Tibial nerve (tissue), 4 donors: ENCODE data around the gene RAB6B. TPM values are rescaled to one million over a fixed set of nuclear protein-coding genes. Genes with fewer than 3 reads are reported as not detected.
A peak's percentile ranks its signal among the peaks of the same experiment; 100 is the strongest.

ENCODE experiments used
- DNase-seq, 2 donors: peaks; one replicate each; pipeline ENCODE4 v3.0.0-alpha.2; 2019; ENCODE audit warnings: low spot score in 2 of 2
- H3K27ac ChIP-seq, 4 donors: fragments of 200-600 bp; sonication (generic) in 3 of 4; one replicate each; pipeline ENCODE4 v1.5.1; 2017 to 2019; ENCODE audit warnings: mild to moderate bottlenecking in 1 of 4
- H3K27me3 ChIP-seq, 2 donors: fragments of 200-600 bp; sonication (generic) in 1 of 2; one replicate each; pipeline versions ENCODE4 v1.5.1 to v1.6.0; 2017 to 2019
- H3K36me3 ChIP-seq, 3 donors: fragments of 200-600 bp; sonication (generic); one replicate each; pipeline ENCODE4 v1.5.1; 2018 to 2019
- H3K4me1 ChIP-seq, 4 donors: fragments of 200-600 bp; sonication (generic) in 3 of 4; one replicate each; pipeline ENCODE4 v1.5.1; 2017 to 2019
- H3K4me3 ChIP-seq, 4 donors: fragments of 200-600 bp; sonication (generic) in 3 of 4; one replicate each; pipeline ENCODE4 v1.5.1; 2017 to 2019; ENCODE audit warnings: mild to moderate bottlenecking in 1 of 4, moderate library complexity in 1 of 4
- H3K9me3 ChIP-seq, 4 donors: fragments of 200-600 bp; sonication (generic) in 3 of 4; one replicate each; pipeline ENCODE4 v1.5.1; 2017 to 2019
- CTCF ChIP-seq, 5 experiments: fragments of 200-600 bp in 3 of 5; fragments of 450-650 bp in 2 of 5; sonication (generic) in 3 of 5; IDR thresholded peaks; one replicate each; pipeline ENCODE4 v1.5.1; 2016 to 2019; ENCODE audit warnings: antibody characterized with exemption in 5 of 5, mild to moderate bottlenecking in 3 of 5, moderate library complexity in 2 of 5
- EP300 ChIP-seq, 2 donors: sonication (generic); formaldehyde crosslinking; IDR thresholded peaks; one replicate each; pipeline ENCODE4 v1.6.1; 2017; ENCODE audit warnings: antibody characterized with exemption in 2 of 2, mild to moderate bottlenecking in 1 of 2
- POLR2A ChIP-seq, 2 donors: fragments of 450-650 bp; IDR thresholded peaks; one replicate each; pipeline ENCODE4 v1.6.1; 2017; ENCODE audit warnings: antibody characterized with exemption in 2 of 2, mild to moderate bottlenecking in 2 of 2, moderate library complexity in 2 of 2
- WGBS, 2 donors: methylation state at CpG; one replicate each; pipeline ENCODE4 v1.1.5; 2018; 5-methylcytosine and 5-hydroxymethylcytosine counted together
- total RNA-seq, 4 donors: library from RNA; depleted of rRNA; stranded (reverse); fragments of >200 nt; gene quantifications; one replicate each; pipeline ENCODE4 v1.1.0, GENCODE V29; 2016

RAB6B gene
- total RNA-seq, 4 donors from 2014 or later: 1.4 to 3.6 (median 2.0) TPM

GRCh38 chr3:133926736-133927539, 31.3 kb upstream of the RAB6B start:
- H3K4me1 ChIP-seq: peaks cover 0 to 11% (median 0%) of the 10 kb centered on the region in 4 donors
- no peaks in the 10 kb centered on the region for H3K36me3 ChIP-seq
- no peaks in the 10 kb centered on the region for H3K9me3 ChIP-seq
- no peaks in the 10 kb centered on the region for H3K27me3 ChIP-seq
- H3K4me3 ChIP-seq: peak overlapping the region; percentile 25 to 61 (median 38)
- no peak overlapping the region for H3K27ac ChIP-seq
- no peak for DNase-seq
- WGBS, 2 donors: 18 to 22% methylated on average over 33 to 34 of the region's 34 CpGs
- TF ChIP-seq EP300 (IDR thresholded peaks at IDR 0.05): no peak
- no peak for TF ChIP-seq POLR2A (IDR thresholded peaks at IDR 0.05)
- TF ChIP-seq CTCF (IDR thresholded peaks at IDR 0.05): no peak

GRCh38 chr3:133925960-133926735, 30.5 kb upstream of the RAB6B start:
- no peak for TF ChIP-seq EP300 (IDR thresholded peaks at IDR 0.05)
- no peak for TF ChIP-seq CTCF (IDR thresholded peaks at IDR 0.05)
- no peak for TF ChIP-seq POLR2A (IDR thresholded peaks at IDR 0.05)
- 92 to 97% methylated on average over 8 to 10 of the region's 10 CpGs for WGBS, 2 donors
- peaks cover 0 to 11% (median 0%) of the 10 kb centered on the region in 4 donors for H3K4me1 ChIP-seq
- H3K4me3 ChIP-seq: no peak overlapping the region
- no peak overlapping the region for H3K27ac ChIP-seq
- H3K36me3 ChIP-seq: no peaks in the 10 kb centered on the region
- H3K27me3 ChIP-seq: no peaks in the 10 kb centered on the region
- no peak for DNase-seq
- no peaks in the 10 kb centered on the region for H3K9me3 ChIP-seq

- Histone ChIP-seq H3K4me3 (no peak overlapping the region), H3K4me1 (peaks cover 0 to 11% (median 0%) of the 10 kb centered on the region in 4 donors), H3K9me3 (no peaks in the 10 kb centered on the region), H3K27me3 (peaks cover 0 to 4% of the 10 kb centered on the region in 2 donors), H3K27ac (no peak overlapping the region), H3K36me3 (no peaks in the 10 kb centered on the region)
- TF ChIP-seq POLR2A (IDR thresholded peaks at IDR 0.05): no peak
- no peak for TF ChIP-seq EP300 (IDR thresholded peaks at IDR 0.05)
- TF ChIP-seq CTCF (IDR thresholded peaks at IDR 0.05): no peak
- DNase-seq: no peak
- WGBS, 2 donors: 73 to 75% methylated on average over 4 of the region's 4 CpGs
These were observed 28.4 kb upstream of the RAB6B start for GRCh38 chr3:133924041-133924440.

GRCh38 chr3:133921592-133921991, 25.9 kb upstream of the RAB6B start:
- Histone ChIP-seq H3K4me1 (no peaks in the 10 kb centered on the region), H3K36me3 (no peaks in the 10 kb centered on the region), H3K9me3 (peaks cover 0 to 5% (median 2%) of the 10 kb centered on the region in 4 donors), H3K27ac (no peak overlapping the region), H3K4me3 (no peak overlapping the region), H3K27me3 (peaks cover 0 to 4% of the 10 kb centered on the region in 2 donors)
- 93% methylated on average over 1 of the region's 1 CpG for WGBS, 2 donors
- no peak for DNase-seq
- TF ChIP-seq EP300 (IDR thresholded peaks at IDR 0.05): no peak
- TF ChIP-seq POLR2A (IDR thresholded peaks at IDR 0.05): no peak
- TF ChIP-seq CTCF (IDR thresholded peaks at IDR 0.05): no peak

- no peak for DNase-seq
- Histone ChIP-seq H3K9me3 (peaks cover 0 to 5% (median 2%) of the 10 kb centered on the region in 4 donors), H3K4me3 (no peak overlapping the region), H3K27me3 (peaks cover 0 to 4% of the 10 kb centered on the region in 2 donors), H3K4me1 (no peaks in the 10 kb centered on the region), H3K27ac (no peak overlapping the region), H3K36me3 (no peaks in the 10 kb centered on the region)
- TF ChIP-seq CTCF (IDR thresholded peaks at IDR 0.05): no peak
- no peak for TF ChIP-seq EP300 (IDR thresholded peaks at IDR 0.05)
These were observed 21.5 kb upstream of the RAB6B start for GRCh38 chr3:133917144-133917543.
